ENCODE data around the gene CCDC141. TPM values are rescaled to one million over a fixed set of nuclear protein-coding genes. Genes with fewer than 3 reads are reported as not detected.

The CCDC141 gene
- total RNA-seq, 1 experiment from 2014 or later = not detected

DNA sequence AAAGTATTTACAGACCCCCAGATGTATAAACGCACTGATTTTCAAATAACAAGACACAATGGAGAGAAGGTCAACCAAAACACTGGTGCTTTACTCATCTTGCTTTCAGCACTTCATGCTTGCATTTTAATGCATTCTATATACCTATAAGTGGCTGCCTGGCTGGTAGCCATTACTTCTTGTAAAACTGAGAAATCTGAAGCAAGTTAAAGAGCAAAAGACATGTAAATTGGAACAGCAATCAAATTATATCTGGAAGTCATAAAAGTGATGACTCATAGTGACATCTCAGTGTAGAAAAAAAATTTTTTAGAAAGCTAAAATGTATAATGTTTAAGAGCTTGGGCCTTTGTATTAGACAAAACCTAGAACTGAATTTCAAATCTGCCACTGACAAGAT lies 106.2 kb downstream of the CCDC141 start:
- in situ Hi-C loops (cut with HindIII; ENCODE audit: low pct_unique_long_range_greater_than_20kb, low sequenced_read_pairs) = no loop called here
- DNase-seq (ENCODE audit: low read depth, low spot score) = no peak

DNA sequence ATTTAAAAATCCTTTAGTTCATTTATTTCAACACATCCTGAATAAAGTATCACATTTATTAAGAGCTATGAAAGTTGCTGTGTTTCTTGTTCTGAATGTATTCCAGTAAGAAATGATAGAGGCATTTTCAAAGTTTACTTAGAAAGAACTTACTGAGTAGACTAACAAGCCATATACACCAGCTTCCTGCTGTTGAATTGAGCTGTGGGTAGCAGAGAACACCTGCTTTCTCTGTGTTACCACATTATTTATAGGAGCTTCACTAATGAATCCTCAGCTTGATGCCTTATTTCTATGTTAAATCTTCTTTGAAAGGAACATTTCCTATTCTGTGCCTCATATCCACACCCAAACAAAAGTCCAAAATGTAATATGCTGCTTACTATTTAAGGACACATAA lies 115.4 kb downstream of the CCDC141 start:
- in situ Hi-C loops (cut with HindIII; ENCODE audit: low pct_unique_long_range_greater_than_20kb, low sequenced_read_pairs) = no loop called here
- DNase-seq (ENCODE audit: low read depth, low spot score) = no peak

DNA sequence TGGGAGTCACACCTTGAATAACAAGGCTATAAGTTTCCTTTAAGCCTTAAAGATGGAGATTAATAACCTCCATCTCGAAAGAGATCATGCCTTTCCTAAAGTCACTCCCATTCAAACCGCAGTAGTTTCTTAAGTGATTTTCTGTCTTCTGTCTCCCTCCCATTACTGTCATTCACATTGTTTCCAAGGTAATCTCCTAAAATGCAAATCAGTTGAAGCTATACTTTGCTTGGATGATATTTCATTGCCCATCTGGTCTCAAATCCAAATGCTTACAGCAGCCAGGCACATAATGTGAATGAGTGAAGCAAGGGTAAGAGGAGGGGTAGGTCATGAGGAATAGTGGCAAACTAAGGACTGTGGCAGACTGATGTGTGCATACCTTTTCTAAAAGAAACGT lies 116.4 kb downstream of the CCDC141 start:
- DNase-seq (ENCODE audit: low read depth, low spot score) = no peak
- in situ Hi-C loops (cut with HindIII; ENCODE audit: low pct_unique_long_range_greater_than_20kb, low sequenced_read_pairs) = no loop called here

DNA sequence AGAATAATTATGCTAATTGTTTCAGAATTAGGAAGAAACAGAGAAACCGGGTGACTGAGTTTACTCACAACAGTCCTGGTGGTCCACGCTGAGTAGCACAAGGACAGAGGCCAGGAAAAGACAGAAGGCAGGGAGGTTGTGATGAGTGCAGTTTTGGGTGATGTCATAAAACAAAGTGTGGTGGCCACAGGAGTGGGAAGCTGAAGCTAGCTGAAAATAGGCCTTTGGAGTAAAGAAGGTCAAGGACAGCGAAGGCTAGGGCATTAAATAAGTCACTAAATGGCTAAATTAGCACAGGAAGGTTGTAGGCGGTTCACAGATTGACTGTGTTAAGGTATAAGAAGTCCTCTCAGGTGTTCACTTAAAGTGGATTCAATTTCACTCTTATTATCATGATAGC lies 121.9 kb downstream of the CCDC141 start:
- in situ Hi-C loops (cut with HindIII; ENCODE audit: low pct_unique_long_range_greater_than_20kb, low sequenced_read_pairs) = no loop called here
- DNase-seq (ENCODE audit: low read depth, low spot score) = no peak

DNA sequence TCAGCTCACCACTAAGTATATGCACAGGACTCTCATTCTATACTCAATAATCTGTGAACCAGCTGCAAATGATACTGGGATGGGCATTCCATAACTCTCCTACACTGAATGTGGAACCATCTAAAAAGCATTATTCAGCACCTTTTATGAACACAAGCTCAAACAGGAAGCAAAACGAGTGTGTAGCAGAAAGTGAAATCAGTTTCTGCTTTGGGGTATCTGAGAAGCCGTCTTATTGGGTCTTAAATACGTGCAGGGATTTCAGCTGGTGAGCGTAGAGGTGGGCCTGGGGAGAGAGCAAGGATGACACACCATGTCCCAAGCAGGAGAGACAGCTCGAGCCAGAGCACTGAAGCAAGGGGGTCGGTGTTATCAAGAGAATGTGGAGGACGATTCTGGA lies 122.8 kb downstream of the CCDC141 start:
- DNase-seq (ENCODE audit: low read depth, low spot score) = no peak
- in situ Hi-C loops (cut with HindIII; ENCODE audit: low pct_unique_long_range_greater_than_20kb, low sequenced_read_pairs) = no loop called here

DNA sequence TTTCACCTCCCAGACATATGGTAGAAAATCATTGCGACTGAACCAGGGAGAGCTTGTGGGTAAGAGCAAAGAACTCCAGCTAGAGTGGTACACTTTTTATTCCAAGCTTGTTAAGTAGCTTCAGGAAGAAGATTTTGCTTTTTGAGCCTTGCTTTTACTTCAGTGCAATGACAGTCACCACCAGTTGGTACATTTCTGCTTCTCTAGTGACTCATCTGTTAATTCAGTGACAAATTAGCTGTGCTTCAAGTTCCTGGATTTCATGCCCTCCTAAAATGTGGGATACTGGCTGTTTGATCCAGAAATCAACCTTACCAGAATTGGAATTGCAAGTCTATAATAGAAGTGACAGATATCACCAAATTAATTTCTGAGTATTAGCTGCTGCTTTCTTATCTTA lies 125.1 kb downstream of the CCDC141 start:
- in situ Hi-C loops (cut with HindIII; ENCODE audit: low pct_unique_long_range_greater_than_20kb, low sequenced_read_pairs) = no loop called here

DNA sequence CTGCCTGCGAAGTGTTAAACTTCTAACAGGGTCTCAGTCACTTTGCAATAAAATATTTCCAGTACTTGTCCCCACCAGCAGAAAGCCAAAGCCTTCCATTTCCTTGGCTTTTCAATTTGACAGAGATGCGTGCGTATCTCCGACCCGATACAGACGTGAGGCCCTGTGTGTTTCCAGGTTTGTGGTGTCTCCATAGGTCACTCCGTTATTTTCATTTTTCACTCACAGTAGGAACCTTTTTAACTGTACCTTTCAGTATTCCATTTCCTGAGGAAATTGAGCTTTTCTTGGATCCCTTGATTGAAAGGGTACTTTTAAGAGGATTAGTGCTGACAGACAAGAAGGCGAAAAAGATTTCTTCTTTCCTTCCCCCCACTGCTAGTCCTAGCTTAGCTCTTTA lies 126.4 kb downstream of the CCDC141 start:
- no peak for DNase-seq (ENCODE audit: low read depth, low spot score)

More for the DNA sequence above, 125.1 kb downstream of the CCDC141 start:
- no peak for DNase-seq (ENCODE audit: low read depth, low spot score)

DNA sequence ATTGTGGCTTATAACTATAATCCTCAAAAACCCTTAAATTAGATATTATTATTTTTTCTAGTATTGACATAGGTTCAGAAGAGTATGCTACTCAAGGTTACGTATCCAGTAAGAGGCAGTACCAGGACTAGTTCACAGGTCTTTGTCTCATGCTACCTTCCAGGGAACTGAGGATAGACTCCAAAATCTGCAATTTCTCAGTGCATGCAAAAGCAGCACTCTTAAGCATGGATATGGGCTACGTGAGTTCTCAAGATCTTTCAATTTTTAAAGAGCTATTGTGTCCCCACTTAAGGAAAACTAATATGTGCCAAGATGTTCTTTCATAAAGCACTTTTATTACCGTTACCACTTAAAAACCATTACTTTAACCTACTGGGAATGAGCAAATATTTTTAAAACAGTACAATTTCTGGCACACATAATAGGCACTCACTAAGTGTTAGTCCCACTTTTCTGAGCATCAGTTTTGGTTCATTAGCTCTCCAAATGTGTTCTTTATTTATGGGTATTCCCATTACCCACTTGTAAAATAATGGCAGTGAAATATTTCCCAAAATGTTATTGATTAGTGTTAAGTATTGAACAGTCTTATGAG lies 128.9 kb downstream of the CCDC141 start:
- in situ Hi-C loops (cut with HindIII; ENCODE audit: low pct_unique_long_range_greater_than_20kb, low sequenced_read_pairs) = no loop called here
- no peak for DNase-seq (ENCODE audit: low read depth, low spot score)

More for the DNA sequence above, 126.4 kb downstream of the CCDC141 start:
- in situ Hi-C loops (cut with HindIII; ENCODE audit: low pct_unique_long_range_greater_than_20kb, low sequenced_read_pairs) = no loop called here

DNA sequence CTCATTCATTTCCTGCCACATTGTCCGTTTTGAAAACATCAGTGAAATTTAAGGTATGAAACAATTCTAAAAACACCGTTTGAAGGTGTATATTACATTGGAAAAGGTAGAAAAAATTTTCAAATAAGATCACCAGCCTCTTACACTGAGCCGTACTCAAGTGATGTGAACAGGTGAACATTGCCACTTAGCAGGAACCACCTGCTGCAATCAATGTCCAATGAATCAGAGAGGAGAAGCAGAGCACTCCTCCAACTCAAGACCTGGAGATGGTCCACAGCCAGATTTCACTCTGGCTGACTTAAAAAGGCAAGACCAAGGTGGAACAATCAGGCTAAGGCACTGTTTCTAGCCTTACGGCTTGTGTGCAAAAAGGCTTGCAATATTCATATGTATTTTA lies 132.4 kb downstream of the CCDC141 start:
- in situ Hi-C loops (cut with HindIII; ENCODE audit: low pct_unique_long_range_greater_than_20kb, low sequenced_read_pairs) = no loop called here
- DNase-seq (ENCODE audit: low read depth, low spot score) = no peak

DNA sequence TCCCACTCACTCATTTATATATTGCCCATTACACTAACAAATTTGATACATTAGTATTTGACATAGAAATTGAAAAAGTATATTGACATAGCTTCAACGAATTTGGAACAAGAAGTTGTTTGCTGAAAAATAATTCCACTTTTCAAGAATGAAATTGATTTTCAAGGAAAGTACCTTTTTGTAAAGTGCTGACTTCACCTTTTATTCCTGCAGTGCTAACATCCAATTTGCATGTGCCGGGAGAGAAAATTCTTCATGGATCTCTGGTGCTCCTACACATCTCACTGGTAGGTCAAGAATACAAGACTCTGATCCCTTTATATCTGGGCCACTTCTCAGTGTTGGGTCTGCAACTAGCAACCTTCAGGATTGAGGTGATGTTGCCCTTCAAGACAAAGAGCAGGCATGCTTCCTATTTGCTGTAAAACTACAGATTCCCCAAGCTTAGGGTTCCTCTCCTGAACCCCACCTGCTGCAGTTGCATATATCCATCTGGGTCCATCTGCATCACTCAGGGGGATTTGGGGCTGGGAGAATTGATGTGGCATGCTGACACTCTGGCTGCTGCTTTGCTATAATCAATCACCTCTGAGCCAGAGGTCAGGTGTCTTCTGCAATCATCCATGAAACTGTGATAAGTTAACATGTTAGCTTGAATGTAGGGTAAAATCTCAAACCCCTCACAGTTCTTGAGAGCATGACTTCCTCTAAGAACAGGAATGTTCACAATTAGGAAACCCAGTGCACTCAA lies 134.3 kb downstream of the CCDC141 start:
- in situ Hi-C loops (cut with HindIII; ENCODE audit: low pct_unique_long_range_greater_than_20kb, low sequenced_read_pairs) = no loop called here
- DNase-seq (ENCODE audit: low read depth, low spot score) = no peak

DNA sequence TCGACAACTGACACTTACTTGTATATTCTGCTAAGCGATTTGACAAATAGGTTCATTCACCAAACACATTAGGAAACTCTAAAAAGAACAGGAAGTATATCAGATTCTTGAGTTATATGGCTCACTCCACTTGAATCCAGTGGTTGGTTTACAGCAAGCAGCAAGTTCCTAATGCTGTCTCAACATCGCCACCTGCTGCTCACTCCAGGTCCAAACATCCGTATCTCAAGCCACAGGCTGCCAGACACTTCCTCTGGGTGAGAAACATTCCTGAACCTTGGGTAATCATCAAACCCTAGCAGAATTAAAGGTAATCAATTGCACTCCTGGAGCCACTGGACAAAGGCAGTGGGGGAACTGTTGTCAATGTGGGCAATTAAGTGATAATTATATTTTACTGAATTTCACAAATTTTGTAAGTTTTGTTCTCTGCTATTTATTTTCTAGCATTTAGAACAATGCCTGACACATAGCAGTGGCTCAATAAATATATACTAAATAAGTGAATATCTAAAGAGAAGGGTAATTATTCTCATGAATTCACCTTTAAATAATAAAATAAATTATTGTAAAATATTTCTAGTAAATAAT lies 135.6 kb downstream of the CCDC141 start:
- in situ Hi-C loops (cut with HindIII; ENCODE audit: low pct_unique_long_range_greater_than_20kb, low sequenced_read_pairs) = no loop called here
- DNase-seq (ENCODE audit: low read depth, low spot score) = peak; percentile 82

DNA sequence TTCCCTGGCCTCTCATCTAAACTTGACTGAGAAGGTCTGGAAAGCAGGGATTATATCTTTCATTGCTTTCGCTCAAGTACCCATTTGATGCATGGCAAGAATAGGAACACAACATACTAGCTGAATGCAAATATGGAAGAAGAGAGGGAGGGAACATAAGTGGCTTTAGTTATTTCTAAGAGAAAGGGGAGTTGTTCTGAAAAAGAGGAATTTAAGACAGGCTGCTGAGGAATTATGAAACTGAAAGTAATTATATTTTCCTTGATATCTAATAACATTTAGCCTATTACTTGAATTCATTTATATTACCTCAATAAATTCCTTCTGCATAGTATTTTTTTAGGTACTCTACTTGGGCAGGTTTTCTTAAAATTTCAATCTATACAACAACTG lies 136.9 kb downstream of the CCDC141 start:
- in situ Hi-C loops (cut with HindIII; ENCODE audit: low pct_unique_long_range_greater_than_20kb, low sequenced_read_pairs) = no loop called here
- DNase-seq (ENCODE audit: low read depth, low spot score) = no peak

DNA sequence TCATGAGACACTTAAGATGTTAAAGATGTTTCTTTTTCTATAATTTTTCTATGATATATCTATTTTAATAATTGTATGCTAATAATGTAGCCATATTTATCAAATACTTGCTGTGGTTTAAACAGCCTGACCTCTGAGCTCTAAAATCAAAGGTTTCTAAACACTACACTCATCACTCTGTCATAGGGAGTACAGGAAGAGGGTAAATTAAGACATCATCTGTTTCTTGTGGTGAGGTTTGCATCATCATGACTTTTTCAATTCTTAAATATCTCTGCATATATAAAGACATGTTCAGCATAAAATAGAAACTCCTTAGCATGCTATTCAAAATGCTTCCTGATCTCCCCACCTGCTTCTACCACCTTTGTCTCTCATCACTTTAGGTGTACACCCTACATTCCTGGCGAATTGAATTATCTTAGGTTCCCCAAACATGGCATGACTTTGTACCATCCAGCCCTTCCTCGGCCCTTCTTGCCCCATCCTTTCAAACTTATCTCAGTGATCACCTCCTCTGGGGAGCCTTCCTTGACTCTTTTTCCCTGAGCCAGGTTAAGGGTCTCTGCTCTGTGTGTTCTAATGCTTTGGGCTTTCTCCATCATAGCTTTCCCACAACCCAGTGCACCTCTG lies 137.4 kb downstream of the CCDC141 start:
- in situ Hi-C loops (cut with HindIII; ENCODE audit: low pct_unique_long_range_greater_than_20kb, low sequenced_read_pairs) = no loop called here

DNA sequence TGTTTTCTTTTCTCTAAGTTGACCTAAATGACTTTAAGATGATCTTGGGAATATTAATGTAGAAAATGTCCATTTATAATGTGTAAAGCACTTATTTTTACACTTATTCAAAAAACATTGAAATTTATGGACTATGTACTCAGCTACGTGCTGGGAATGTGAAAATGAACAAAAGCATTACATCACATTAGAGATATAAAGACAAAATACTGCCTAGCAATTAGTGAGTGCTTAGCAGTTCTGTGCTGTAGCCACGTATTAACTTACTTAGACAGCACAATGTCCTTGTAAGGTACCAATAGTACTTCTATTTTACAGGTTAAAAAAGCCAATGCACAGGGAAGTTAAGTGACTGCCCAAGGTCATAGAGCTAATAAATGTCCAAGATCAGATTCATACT lies 138.9 kb downstream of the CCDC141 start:
- DNase-seq (ENCODE audit: low read depth, low spot score) = no peak
- in situ Hi-C loops (cut with HindIII; ENCODE audit: low pct_unique_long_range_greater_than_20kb, low sequenced_read_pairs) = no loop called here

More for the DNA sequence above, 137.4 kb downstream of the CCDC141 start:
- DNase-seq (ENCODE audit: low read depth, low spot score) = no peak

DNA sequence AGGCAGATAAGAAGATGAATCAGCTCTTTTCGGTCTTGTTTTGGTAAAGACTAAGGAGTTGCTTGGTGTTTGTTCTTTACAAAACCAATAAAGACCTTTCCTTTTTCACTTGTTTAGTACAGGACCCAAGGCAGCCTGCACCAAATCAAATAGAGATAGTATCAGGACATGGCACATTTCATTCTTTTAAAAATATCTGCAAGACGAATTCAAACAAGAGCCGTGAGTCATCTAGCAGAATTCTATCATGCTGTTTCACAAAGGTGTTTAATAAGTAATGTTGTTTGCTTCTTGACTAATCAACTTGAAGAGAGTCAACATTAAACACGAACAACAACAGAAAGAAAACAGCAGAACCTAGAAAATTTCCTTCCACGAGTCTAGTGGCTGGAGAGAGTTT lies 139.9 kb downstream of the CCDC141 start:
- in situ Hi-C loops (cut with HindIII; ENCODE audit: low pct_unique_long_range_greater_than_20kb, low sequenced_read_pairs) = no loop called here

DNA sequence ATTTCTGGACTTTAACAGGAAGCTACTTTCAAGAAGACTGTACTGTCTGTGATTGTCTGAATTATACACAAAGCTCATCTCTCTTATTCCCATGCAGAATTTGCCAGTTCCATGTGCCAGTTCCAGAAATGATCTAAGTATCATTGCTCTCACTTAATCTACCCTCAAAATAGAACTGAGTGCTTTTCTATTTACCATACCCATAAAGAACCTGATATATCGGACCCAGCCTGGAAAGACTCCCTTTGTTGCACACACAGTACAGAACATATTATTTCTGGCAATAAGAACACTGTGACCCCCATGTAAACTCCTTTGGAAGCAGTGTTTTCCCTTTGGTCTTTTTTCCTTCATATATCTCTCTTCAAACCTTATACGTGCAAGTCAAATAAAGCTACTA lies 140.4 kb downstream of the CCDC141 start:
- in situ Hi-C loops (cut with HindIII; ENCODE audit: low pct_unique_long_range_greater_than_20kb, low sequenced_read_pairs) = no loop called here
- no peak for DNase-seq (ENCODE audit: low read depth, low spot score)

More for the DNA sequence above, 139.9 kb downstream of the CCDC141 start:
- no peak for DNase-seq (ENCODE audit: low read depth, low spot score)

DNA sequence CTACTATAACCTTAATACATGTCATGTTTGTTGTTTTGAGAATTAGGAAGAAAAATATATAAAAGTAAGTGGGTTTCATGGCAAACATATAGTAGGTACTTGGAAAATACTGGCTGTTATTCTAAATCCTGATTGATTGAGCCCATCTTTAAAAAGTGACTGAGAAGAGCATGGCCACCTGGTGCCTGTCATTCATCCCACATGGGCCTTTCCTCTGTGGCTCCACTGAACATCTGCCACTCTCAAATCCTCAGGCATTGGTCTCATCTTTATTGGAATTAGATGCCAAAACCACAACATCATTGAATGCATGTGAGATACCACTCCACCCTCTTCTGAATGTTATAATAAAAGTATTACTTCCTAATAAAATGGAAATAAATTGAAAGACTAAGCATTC lies 141.1 kb downstream of the CCDC141 start:
- in situ Hi-C loops (cut with HindIII; ENCODE audit: low pct_unique_long_range_greater_than_20kb, low sequenced_read_pairs) = no loop called here

DNA sequence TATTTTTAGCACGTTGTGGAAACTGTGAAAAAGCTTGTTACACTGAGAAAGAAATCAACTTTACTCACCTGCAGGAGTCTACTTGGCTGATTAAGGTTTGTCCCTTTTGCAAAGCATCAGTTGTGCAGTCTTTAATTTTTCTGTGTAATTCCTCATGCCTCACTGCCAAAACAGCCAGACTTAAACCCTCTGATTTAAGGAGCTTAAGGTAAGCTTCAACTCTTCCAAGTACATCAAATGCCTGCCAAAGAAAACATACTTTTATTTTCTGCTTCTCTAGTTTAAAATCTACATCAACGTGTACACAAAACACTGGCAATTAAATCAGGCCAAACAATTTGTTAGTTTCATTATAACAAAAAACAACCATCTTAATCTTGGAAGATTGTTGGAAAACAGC lies 144.7 kb downstream of the CCDC141 start:
- in situ Hi-C loops (cut with HindIII; ENCODE audit: low pct_unique_long_range_greater_than_20kb, low sequenced_read_pairs) = no loop called here

More for the DNA sequence above, 141.1 kb downstream of the CCDC141 start:
- DNase-seq (ENCODE audit: low read depth, low spot score) = no peak

More for the DNA sequence above, 144.7 kb downstream of the CCDC141 start:
- no peak for DNase-seq (ENCODE audit: low read depth, low spot score)
